H1 (cell line): ENCODE results near the gene ANAPC1. TPM values are rescaled to one million over a fixed set of nuclear protein-coding genes. Genes with fewer than 3 reads are reported as not detected.
"Not testable (repeated sequence)": the region's sequence is repeated elsewhere in the genome, so short reads cannot be mapped to it uniquely, and the experiment has no call there.

Experiments
- CTCF ChIA-PET: fragments of 300-600 bp; sonication (Branson Sonifier 250); formaldehyde crosslinking; loops from one replicate; lab custom pipeline; 2021; ENCODE audit not compliant: partially characterized antibody; lab: Charles Lee
- POLR2A ChIA-PET: fragments of 300-600 bp; sonication (Branson Sonifier 250); formaldehyde crosslinking; loops from one replicate; lab custom pipeline; 2021; ENCODE audit warnings: inconsistent platforms; ENCODE audit not compliant: partially characterized antibody; lab: Charles Lee
- DNase-seq, 2 experiments: peaks; one replicate each; pipeline versions ENCODE4 v3.0.0 to v3.0.0-alpha.2; 2010 to 2022; ENCODE audit warnings: low spot score in 2 of 2, low read depth in 1 of 2, mixed read lengths in 1 of 2
- FAIRE-seq: peaks from 2 replicates; lab custom pipeline; 2011; peaks lifted over from hg19 to GRCh38; lab: Jason Lieb, UNC
- H2AFZ ChIP-seq: 2 replicates; pipeline ENCODE4 v1.8.1; 2012; ENCODE audit warnings: low read length, inconsistent platforms
- H2AK5ac ChIP-seq: 2 replicates; pipeline ENCODE4 v1.6.1; 2013; ENCODE audit warnings: low read depth, low read length
- H2BK120ac ChIP-seq: replicated peaks from 2 replicates; pipeline ENCODE3; 2013; ENCODE audit warnings: low read depth, low read length, inconsistent platforms
- H2BK12ac ChIP-seq: 2 replicates; pipeline ENCODE4 v1.6.1; 2013; ENCODE audit warnings: low read depth, low read length
- H2BK15ac ChIP-seq: 2 replicates; pipeline ENCODE4 v1.6.1; 2013; ENCODE audit warnings: low read length
- H2BK20ac ChIP-seq: 2 replicates; pipeline ENCODE4 v1.6.1; 2013; ENCODE audit warnings: low read length
- H2BK5ac ChIP-seq: 2 replicates; pipeline ENCODE4 v1.6.1; 2013; ENCODE audit warnings: low read depth, low read length
- H3K14ac ChIP-seq: 2 replicates; pipeline ENCODE4 v1.6.1; 2013; ENCODE audit warnings: inconsistent platforms; ENCODE audit not compliant: insufficient read length
- H3K18ac ChIP-seq: 2 replicates; pipeline ENCODE4 v1.6.1; 2013; ENCODE audit warnings: low read length; ENCODE audit errors: extremely low read depth
- H3K23ac ChIP-seq: 2 replicates; pipeline ENCODE4 v1.6.1; 2013; ENCODE audit warnings: inconsistent platforms; ENCODE audit not compliant: insufficient read length
- H3K23me2 ChIP-seq: 2 replicates; pipeline ENCODE4 v1.6.1; 2013; ENCODE audit warnings: low read depth, low read length
- H3K27ac ChIP-seq: 2 replicates; pipeline ENCODE4 v1.6.1; 2011; ENCODE audit warnings: low read depth, low read length, inconsistent platforms
- H3K27me3 ChIP-seq, 4 experiments: replicated peaks in 1 of 4; 1 replicate in 1 of 4; 2 replicates in 3 of 4; pipeline versions ENCODE4 v1.6.1 to v1.8.1; 2011 to 2013; ENCODE audit warnings: low read length in 3 of 4, mild to moderate bottlenecking in 3 of 4, inconsistent platforms in 2 of 4, mixed read lengths in 2 of 4, moderate library complexity in 1 of 4; ENCODE audit not compliant: control insufficient read depth in 3 of 4, insufficient read depth in 3 of 4; ENCODE audit errors: extremely low read depth in 1 of 4
- H3K36me3 ChIP-seq, 4 experiments: 2 replicates each; pipeline versions ENCODE4 v1.6.1 to v1.8.1; 2011 to 2013; ENCODE audit warnings: mild to moderate bottlenecking in 4 of 4, low read length in 3 of 4, moderate library complexity in 2 of 4, control low read depth in 1 of 4, inconsistent platforms in 1 of 4; ENCODE audit not compliant: insufficient read depth in 4 of 4, control insufficient read depth in 2 of 4
- H3K4ac ChIP-seq: replicated peaks from 2 replicates; pipeline ENCODE3; 2013; ENCODE audit warnings: low read length, low read depth, mixed read lengths, inconsistent platforms; ENCODE audit not compliant: insufficient read length
- H3K4me1 ChIP-seq, 4 experiments: replicated peaks in 1 of 4; 1 replicate in 1 of 4; 2 replicates in 3 of 4; pipeline versions ENCODE4 v1.6.1 to v1.8.1; 2011 to 2013; ENCODE audit warnings: low read length in 3 of 4, inconsistent platforms in 2 of 4, mixed read lengths in 1 of 4; ENCODE audit not compliant: insufficient read depth in 4 of 4, control insufficient read depth in 3 of 4
- H3K4me2 ChIP-seq, 2 experiments: 2 replicates each; pipeline versions ENCODE4 v1.6.1 to v1.8.1; 2011 to 2013; ENCODE audit warnings: low read depth in 2 of 2, low read length in 2 of 2, control low read depth in 1 of 2, inconsistent platforms in 1 of 2, mild to moderate bottlenecking in 1 of 2; ENCODE audit not compliant: insufficient read depth in 1 of 2
- H3K4me3 ChIP-seq, 4 experiments: fragments of 200-600, 300-600 bp in 1 of 4; sonication (generic), shearing (Covaris generic), sonication (Bioruptor Twin) in 1 of 4; 2 replicates each; pipeline versions ENCODE4 v1.5.1 to v1.8.1; 2011 to 2016; ENCODE audit warnings: low read length in 4 of 4, low read depth in 3 of 4, control low read depth in 2 of 4, inconsistent platforms in 2 of 4, mild to moderate bottlenecking in 2 of 4, mixed read lengths in 1 of 4, moderate library complexity in 1 of 4; ENCODE audit not compliant: insufficient read depth in 2 of 4; ENCODE audit errors: extremely low read depth in 1 of 4
- H3K56ac ChIP-seq: replicated peaks from 2 replicates; pipeline ENCODE3; 2013; ENCODE audit warnings: low read depth, mild to moderate bottlenecking, mixed read lengths, low read length, inconsistent platforms; ENCODE audit not compliant: insufficient read length
- H3K79me1 ChIP-seq: 2 replicates; pipeline ENCODE4 v1.6.1; 2013; ENCODE audit warnings: low read depth, low read length, control low read depth
- H3K79me2 ChIP-seq, 2 experiments: 2 replicates each; pipeline versions ENCODE4 v1.6.1 to v1.8.1; 2012 to 2013; ENCODE audit warnings: low read length in 2 of 2, mild to moderate bottlenecking in 2 of 2, inconsistent platforms in 1 of 2; ENCODE audit not compliant: insufficient read depth in 2 of 2, control insufficient read depth in 1 of 2
- H3K9ac ChIP-seq, 4 experiments: replicated peaks in 1 of 4; 1 replicate in 1 of 4; 2 replicates in 3 of 4; pipeline versions ENCODE4 v1.6.1 to v1.8.1; 2011 to 2013; ENCODE audit warnings: low read depth in 3 of 4, low read length in 3 of 4, control low read depth in 2 of 4, mild to moderate bottlenecking in 2 of 4, moderate library complexity in 2 of 4, inconsistent platforms in 1 of 4; ENCODE audit errors: extremely low read depth in 1 of 4
- H3K9me3 ChIP-seq, 2 experiments: 2 replicates each; pipeline versions ENCODE4 v1.6.1 to v1.8.1; 2012 to 2013; ENCODE audit warnings: mild to moderate bottlenecking in 2 of 2, moderate library complexity in 2 of 2, control low read depth in 1 of 2, inconsistent platforms in 1 of 2, low read depth in 1 of 2, low read length in 1 of 2, mixed read lengths in 1 of 2; ENCODE audit not compliant: insufficient read depth in 2 of 2
- H4K20me1 ChIP-seq, 2 experiments: replicated peaks in 1 of 2; 2 replicates each; pipeline versions ENCODE3 to v1.8.1; 2011 to 2013; ENCODE audit warnings: inconsistent platforms in 2 of 2, low read length in 2 of 2, mild to moderate bottlenecking in 1 of 2; ENCODE audit not compliant: insufficient read depth in 2 of 2, control insufficient read depth in 1 of 2
- H4K5ac ChIP-seq: 2 replicates; pipeline ENCODE4 v1.6.1; 2013; ENCODE audit warnings: low read length, low read depth, mixed read lengths, inconsistent platforms; ENCODE audit not compliant: insufficient read length
- H4K8ac ChIP-seq: 2 replicates; pipeline ENCODE4 v1.8.0; 2013; ENCODE audit warnings: mild to moderate bottlenecking, moderate library complexity, low read length, inconsistent platforms; ENCODE audit not compliant: insufficient read depth; ENCODE audit errors: extremely low read depth
- H4K91ac ChIP-seq: replicated peaks from 2 replicates; pipeline ENCODE3; 2013; ENCODE audit warnings: low read length, mixed read lengths, inconsistent platforms; ENCODE audit not compliant: insufficient read length
- RAD21 ChIP-seq, 2 experiments: IDR thresholded peaks in 1 of 2; conservative IDR thresholded peaks in 1 of 2; 2 replicates each; pipeline ENCODE4 v1.6.1; 2011; ENCODE audit warnings: low read depth in 2 of 2, low read length in 2 of 2, improper control_type of control experiment in 1 of 2, inconsistent platforms in 1 of 2, mild to moderate bottlenecking in 1 of 2, moderate library complexity in 1 of 2
- WGBS, 2 experiments: shearing (Covaris generic) in 1 of 2; methylation state at CpG; one replicate each; pipeline versions ENCODE4 v1.1.6 to v1.1.7; 2013 to 2015; ENCODE audit warnings: low lambda C conversion rate in 2 of 2, mixed read lengths in 2 of 2, inconsistent platforms in 1 of 2, low coverage in 1 of 2, missing lambda C conversion rate in 1 of 2; ENCODE audit not compliant: insufficient replicate concordance in 2 of 2, insufficient coverage in 1 of 2, insufficient read length in 1 of 2; ENCODE audit errors: extremely low coverage in 1 of 2, missing lambda C conversion rate in 1 of 2; 5-methylcytosine and 5-hydroxymethylcytosine counted together
- polyA plus RNA-seq, 7 experiments: library from polyadenylated mRNA; depleted of rRNA in 3 of 7; stranded (reverse) in 5 of 7; unstranded in 2 of 7; fragments of >200 nt in 5 of 7; fragments of 200-250 nt in 2 of 7; gene quantifications; 1 replicate in 5 of 7; 2 replicates in 1 of 7; 4 replicates in 1 of 7; pipeline versions ENCODE4 v1.2.1 to v1.2.3, GENCODE V29; 2011 to 2013; ENCODE audit warnings: missing spikeins in 2 of 7, mixed read lengths in 2 of 7
- total RNA-seq: library from RNA; stranded (reverse); fragmentation: NEBNext Ultra II Directional; extraction: Animal tissue kit (Norgen Biotek cat#: 25700); gene quantifications from 2 replicates; pipeline ENCODE4 v1.2.1, GENCODE V29; 2021
- TF ChIP-seq, protein P1 (sequence below), 3 experiments: IDR thresholded peaks; 1 replicate in 2 of 3; 2 replicates in 1 of 3; pipeline versions ENCODE4 v1.5.1 to v1.6.1; 2011; ENCODE audit warnings: low read length in 3 of 3, mild to moderate bottlenecking in 3 of 3, inconsistent platforms in 2 of 3, low read depth in 1 of 3, moderate library complexity in 1 of 3; ENCODE audit not compliant: insufficient read depth in 1 of 3; ENCODE audit errors: control extremely low read depth in 1 of 3

ANAPC1 gene
- total and polyA plus RNA-seq, 2 of the 8 experiments (the other 6 are each of a cell fraction or from before 2014, with no cell fraction given): 46.6 to 107 TPM

DNA sequence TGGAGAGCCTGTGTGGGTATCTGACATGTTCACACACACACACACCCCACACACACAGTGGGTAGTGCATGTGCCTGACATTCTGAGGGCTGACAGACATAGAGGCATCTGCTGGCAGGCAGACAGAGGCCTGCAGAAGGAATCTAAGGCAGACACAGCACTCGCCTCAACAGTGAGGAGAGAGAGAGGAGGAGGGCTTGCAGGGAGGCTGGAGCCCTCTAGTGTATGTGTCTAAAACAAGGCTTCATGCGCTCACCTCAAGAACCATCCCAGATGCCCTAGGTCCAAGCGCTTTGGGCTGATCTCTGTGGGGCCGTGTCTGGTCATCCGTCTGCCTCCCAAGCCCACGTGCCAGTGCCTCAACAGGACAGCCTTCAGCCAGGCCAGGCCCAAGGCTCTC lies 158.3 kb downstream of the ANAPC1 start:
- POLR2A ChIA-PET, H3K4me1 ChIP-seq, H3K4me3 ChIP-seq, DNase-seq, H3K18ac ChIP-seq, H4K20me1 ChIP-seq, H2BK120ac ChIP-seq, CTCF ChIA-PET, H3K79me2 ChIP-seq, H3K23me2 ChIP-seq, H3K27ac ChIP-seq, H2BK20ac ChIP-seq, FAIRE-seq, H2BK15ac ChIP-seq, H3K56ac ChIP-seq, H3K27me3 ChIP-seq, H2AFZ ChIP-seq, H2AK5ac ChIP-seq, H3K23ac ChIP-seq, H2BK5ac ChIP-seq, H2BK12ac ChIP-seq, H3K36me3 ChIP-seq, H3K9me3 ChIP-seq, H4K5ac ChIP-seq, H3K4ac ChIP-seq, H3K79me1 ChIP-seq, H3K9ac ChIP-seq, H3K14ac ChIP-seq, H4K91ac ChIP-seq, H4K8ac ChIP-seq, H3K4me2 ChIP-seq: not testable (repeated sequence)
- peak; percentile 51 to 53; a peak in 3 of 4 replicates for TF ChIP-seq RAD21 (IDR thresholded peaks at IDR 0.05 in 1 of 2, conservative IDR thresholded peaks at IDR 0.05 in 1 of 2; ENCODE audit: low read depth in 2 of 2, low read length in 2 of 2)
- TF ChIP-seq, protein P1, sequence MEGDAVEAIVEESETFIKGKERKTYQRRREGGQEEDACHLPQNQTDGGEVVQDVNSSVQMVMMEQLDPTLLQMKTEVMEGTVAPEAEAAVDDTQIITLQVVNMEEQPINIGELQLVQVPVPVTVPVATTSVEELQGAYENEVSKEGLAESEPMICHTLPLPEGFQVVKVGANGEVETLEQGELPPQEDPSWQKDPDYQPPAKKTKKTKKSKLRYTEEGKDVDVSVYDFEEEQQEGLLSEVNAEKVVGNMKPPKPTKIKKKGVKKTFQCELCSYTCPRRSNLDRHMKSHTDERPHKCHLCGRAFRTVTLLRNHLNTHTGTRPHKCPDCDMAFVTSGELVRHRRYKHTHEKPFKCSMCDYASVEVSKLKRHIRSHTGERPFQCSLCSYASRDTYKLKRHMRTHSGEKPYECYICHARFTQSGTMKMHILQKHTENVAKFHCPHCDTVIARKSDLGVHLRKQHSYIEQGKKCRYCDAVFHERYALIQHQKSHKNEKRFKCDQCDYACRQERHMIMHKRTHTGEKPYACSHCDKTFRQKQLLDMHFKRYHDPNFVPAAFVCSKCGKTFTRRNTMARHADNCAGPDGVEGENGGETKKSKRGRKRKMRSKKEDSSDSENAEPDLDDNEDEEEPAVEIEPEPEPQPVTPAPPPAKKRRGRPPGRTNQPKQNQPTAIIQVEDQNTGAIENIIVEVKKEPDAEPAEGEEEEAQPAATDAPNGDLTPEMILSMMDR (IDR thresholded peaks at IDR 0.05; ENCODE audit: control extremely low read depth in 1 of 3, insufficient read depth in 1 of 3, low read depth in 1 of 3, low read length in 3 of 3): peak in 2 of 3 experiments; percentile 12 to 46; a peak in 3 of 4 replicates
- WGBS, 2 experiments: 80% methylated on average over 5 of the region's 6 CpGs; no CpG with 5 or more reads in 1 of the 2 experiments
